Gastrocnemius medialis (tissue), 4 donors: ENCODE measurements around the gene MCL1.

ENCODE experiments used
- POLR2A ChIP-seq, 2 donors: fragments of 450-650 bp; IDR thresholded peaks; one replicate each; pipeline ENCODE4 v1.6.1; 2017; ENCODE audit warnings: antibody characterized with exemption in 2 of 2, mild to moderate bottlenecking in 2 of 2, moderate library complexity in 2 of 2
- TF ChIP-seq, protein P1 (sequence below), 5 experiments: fragments of 450-650 bp in 3 of 5; fragments of 200-600 bp in 2 of 5; sonication (generic) in 2 of 5; IDR thresholded peaks in 4 of 5; conservative IDR thresholded peaks in 1 of 5; 1 replicate in 4 of 5; 2 replicates in 1 of 5; pipeline ENCODE4 v1.5.1; 2016 to 2019; ENCODE audit warnings: antibody characterized with exemption in 5 of 5, mild to moderate bottlenecking in 3 of 5, moderate library complexity in 3 of 5

DNA sequence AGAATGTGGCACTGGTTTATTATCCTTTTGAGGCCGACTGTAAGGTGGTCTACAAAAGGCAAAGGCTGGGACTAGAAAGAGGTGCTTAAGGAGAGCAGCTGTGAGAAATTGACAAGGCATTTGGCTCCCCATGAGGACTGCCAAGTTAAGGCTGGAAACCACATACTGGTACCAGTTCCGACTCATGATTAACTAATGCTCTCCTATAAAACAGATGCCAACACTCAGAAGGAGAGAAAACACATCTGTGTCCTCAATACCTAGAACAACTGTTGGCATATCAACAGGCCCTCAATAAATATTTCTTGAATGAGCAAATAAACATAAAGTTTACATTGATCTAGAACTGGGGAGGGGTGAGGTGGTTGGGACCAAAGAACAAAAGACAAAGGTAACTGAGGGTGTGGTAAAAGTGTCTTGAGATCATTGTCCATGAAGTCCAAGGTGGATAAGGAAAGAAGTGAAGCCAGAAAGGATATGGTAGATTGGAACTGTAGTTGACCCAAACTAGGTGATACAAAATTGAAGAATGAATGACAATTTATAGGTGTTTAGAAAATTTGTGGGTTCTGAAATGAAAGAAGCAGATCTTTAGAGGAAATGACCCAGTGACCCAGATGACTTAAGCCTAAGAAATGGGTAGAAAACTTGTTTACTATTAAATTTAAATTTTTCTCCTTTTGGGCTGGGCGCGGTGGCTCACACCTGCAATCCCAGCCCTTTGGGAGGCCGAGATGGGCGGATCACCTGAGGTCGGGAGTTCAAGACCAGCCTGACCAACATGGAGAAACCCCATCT is 16.9 kb upstream of the MCL1 start:
- no peak for TF ChIP-seq POLR2A (IDR thresholded peaks at IDR 0.05)
- TF ChIP-seq, protein P1, sequence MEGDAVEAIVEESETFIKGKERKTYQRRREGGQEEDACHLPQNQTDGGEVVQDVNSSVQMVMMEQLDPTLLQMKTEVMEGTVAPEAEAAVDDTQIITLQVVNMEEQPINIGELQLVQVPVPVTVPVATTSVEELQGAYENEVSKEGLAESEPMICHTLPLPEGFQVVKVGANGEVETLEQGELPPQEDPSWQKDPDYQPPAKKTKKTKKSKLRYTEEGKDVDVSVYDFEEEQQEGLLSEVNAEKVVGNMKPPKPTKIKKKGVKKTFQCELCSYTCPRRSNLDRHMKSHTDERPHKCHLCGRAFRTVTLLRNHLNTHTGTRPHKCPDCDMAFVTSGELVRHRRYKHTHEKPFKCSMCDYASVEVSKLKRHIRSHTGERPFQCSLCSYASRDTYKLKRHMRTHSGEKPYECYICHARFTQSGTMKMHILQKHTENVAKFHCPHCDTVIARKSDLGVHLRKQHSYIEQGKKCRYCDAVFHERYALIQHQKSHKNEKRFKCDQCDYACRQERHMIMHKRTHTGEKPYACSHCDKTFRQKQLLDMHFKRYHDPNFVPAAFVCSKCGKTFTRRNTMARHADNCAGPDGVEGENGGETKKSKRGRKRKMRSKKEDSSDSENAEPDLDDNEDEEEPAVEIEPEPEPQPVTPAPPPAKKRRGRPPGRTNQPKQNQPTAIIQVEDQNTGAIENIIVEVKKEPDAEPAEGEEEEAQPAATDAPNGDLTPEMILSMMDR (IDR thresholded peaks at IDR 0.05 in 4 of 5, conservative IDR thresholded peaks at IDR 0.05 in 1 of 5): no peak
